ENCODE results near the gene ENOX2.

ENOX2 gene

GRCh38 chrX:130615941-130616340 is 287.1 kb downstream of the ENOX2 start:
- no peak for DNase-seq

GRCh38 chrX:130607431-130607830 is 295.6 kb downstream of the ENOX2 start:
- no peak for DNase-seq

DNA sequence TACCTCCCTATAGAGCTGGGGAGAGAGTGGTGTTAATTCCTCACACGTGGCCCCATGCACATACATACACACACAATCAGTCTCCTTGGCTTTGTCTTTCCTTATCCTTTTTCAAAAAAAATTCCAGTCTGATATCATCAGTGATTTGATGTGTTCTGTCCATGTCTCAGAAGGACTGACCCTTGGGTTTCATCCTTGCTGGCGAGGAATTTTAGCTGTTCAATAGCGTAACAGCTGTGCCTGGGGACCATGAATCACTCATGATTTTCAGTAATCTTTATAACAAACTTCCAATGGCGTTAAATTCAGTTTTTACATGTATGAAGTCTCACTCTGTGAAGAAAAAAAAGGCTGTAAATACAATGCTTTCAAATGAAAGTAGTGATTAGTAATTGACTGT is 296.6 kb downstream of the ENOX2 start:
- no peak for DNase-seq

DNA sequence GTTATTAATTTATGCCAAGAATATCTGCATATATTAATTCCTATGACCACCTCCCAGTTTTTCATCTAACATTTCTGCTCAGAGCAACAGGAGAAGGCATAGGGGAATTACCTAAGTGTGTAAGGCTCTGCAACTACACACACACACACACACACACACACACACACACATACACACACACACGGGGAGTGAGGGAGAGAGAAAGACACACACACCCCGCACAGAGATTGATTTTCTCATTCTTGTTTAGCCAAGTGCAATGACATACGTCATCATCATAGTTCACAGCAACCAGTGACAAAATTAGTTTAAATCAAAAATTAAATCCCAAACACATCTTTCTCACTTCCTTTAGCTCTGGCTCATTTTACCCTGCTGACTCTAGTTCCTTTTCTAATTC is 298.1 kb downstream of the ENOX2 start:
- DNase-seq = no peak

DNA sequence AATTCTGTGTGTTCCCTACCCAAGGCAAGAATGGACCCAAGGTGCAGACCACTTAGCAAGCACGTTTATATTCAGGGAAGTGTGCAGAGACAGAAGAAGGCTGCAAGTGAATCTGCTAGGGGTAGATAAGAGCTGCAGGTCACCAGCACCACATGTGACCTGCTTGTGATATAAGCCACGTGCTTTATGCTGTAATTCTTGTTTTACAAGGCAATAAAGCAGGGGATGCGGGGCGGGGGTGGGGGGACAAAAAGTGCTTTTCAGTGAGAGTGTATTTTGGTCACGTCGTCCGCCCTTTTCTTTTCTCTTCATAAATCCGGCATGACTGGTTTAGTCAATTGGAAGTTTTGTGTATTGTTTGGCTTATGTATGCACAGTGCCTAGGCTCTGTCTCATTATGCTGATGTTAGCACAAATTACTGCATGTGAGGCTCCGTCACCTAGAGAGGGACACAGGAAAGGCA is 308.5 kb downstream of the ENOX2 start:
- no peak for DNase-seq

DNA sequence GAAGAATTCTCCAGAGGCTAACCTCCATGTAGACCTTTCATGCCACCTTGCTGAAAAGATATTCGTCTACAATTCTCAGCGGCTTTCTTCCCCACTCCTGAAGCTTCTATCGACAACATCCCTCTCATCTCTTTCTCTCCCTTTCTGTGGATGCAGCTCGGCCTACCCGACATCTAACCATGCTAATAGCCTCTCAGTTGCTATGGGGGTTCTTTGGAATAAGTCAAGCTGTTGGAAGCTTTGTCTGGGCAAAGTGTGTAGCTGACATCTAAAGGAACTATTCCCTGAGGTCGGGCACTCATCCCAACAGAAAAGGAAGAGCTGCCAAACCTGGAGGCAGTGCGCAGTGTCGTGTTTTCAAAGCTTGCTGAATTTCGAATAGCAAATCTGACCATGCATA is 309.1 kb downstream of the ENOX2 start:
- no peak for DNase-seq

DNA sequence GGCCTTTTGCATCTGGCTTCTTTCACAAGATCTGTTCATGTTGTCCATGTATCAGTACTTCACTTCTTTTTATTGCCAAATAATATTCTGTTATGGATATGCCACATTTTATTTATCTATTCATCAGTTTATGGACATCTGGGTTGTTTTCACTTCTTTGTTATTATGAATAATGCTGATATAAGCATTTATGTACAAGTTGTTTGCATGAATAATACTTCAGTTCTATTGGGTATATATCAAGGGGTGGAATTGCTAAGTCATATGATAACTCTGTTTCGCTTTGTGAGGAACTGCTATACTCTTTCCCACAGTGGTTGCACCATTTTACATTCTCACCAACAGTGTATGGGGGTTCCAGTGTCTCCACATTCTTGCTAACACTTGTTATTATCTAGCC is 310.8 kb downstream of the ENOX2 start:
- no peak for DNase-seq

- no peak for DNase-seq
Observed at GRCh38 chrX:130578906-130579305, 324.1 kb downstream of the ENOX2 start.

- DNase-seq = no peak
Observed at GRCh38 chrX:130577431-130577830, 325.6 kb downstream of the ENOX2 start.

- DNase-seq = peak; percentile 7
Observed at GRCh38 chrX:130575831-130576389, 327.1 kb downstream of the ENOX2 start.

All from CD4-positive, alpha-beta T cell treated with Interleukin-17A for 1 hour (primary cell).